Activated CD4-positive, alpha-beta T cell treated with anti-CD3 and anti-CD28 coated beads for 48 hours (primary cell): ENCODE data around the gene PDLIM4.

Experiments
- DNase-seq: peaks from one replicate; pipeline ENCODE4 v3.0.0-alpha.2; 2020

PDLIM4 gene

DNA sequence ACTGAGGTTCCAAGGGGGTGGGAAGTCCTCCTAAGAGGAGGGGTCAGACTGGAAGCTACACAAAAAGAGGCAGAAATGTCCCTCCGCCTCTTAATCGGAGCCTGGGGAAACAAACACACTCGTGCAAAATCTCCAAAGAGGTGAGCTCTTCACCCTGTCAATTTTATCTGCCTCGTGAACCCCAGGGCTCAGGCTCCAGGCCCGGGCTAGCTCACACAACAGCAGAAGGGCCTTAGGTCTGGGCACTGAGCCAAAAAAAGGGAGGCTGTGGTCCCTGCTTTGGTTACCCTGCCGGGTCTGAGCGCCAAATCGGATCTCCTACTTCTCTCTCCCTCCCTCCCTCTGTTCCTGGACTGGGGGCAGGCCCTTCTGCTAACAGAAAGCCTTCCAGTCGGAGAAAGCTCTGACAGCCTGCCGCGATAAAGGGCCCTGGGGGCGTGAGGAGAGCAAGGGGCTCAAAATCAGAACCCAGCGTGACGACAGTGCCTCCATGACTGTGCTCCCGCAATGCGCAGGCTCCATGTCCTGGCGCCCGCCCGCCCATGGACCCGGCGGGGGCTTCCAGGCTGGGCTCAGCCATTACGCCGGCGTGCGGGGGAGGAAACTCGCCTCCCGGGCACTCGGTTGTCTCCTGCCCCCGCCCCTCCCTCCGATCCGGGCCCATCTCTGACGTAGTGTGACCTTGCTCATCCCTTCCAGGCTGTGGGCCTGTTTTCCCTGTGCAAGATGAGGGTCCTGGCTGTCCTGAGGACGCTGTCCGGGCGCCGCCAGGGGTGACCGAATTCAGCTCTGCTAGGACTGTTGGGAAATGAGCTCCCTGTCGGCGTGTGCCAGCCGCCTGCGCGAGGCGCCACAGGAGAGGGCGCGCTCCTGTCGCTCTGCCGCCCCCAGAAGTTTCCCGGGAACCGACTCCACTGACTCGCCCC lies 35.8 kb downstream of the PDLIM4 start:
- DNase-seq: peak; percentile 86

DNA sequence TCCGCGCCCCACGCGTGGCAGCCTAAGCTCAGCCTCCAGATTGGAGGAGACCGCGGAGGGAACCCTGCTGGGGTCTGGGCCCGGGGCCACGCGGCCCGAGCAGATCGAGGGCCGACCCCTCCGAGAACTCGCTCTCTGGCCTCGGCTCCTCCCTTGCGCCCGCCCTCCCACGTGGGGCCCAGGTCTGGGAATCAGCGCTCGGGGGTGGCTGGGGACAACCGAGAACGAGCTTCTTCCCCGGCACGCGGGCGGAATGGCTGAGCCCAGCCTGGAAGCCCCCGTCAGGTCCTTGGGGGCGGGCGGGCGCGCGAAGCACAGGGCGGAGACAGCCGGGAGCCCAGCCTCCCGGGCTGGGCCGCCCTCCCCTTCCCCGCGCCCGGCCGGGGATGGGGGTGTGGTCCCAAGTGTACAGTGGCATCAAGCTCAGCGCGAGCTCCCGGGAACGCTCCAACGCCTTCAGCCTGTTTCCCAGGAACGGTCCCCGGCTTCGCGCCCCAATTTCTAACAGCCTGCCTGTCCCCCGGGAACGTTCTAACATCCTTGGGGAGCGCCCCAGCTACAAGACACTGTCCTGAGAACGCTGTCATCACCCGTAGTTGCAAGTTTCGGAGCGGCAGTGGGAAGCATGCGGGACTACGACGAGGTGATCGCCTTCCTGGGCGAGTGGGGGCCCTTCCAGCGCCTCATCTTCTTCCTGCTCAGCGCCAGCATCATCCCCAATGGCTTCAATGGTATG lies 36.7 kb downstream of the PDLIM4 start, which contains the start of gene SLC22A4:
TSS of gene SLC22A4 (plus strand) at position 403 of the 736 bp plus-strand sequence. CDS start at position 626, 223 bp downstream.
- DNase-seq: peak; percentile 91

DNA sequence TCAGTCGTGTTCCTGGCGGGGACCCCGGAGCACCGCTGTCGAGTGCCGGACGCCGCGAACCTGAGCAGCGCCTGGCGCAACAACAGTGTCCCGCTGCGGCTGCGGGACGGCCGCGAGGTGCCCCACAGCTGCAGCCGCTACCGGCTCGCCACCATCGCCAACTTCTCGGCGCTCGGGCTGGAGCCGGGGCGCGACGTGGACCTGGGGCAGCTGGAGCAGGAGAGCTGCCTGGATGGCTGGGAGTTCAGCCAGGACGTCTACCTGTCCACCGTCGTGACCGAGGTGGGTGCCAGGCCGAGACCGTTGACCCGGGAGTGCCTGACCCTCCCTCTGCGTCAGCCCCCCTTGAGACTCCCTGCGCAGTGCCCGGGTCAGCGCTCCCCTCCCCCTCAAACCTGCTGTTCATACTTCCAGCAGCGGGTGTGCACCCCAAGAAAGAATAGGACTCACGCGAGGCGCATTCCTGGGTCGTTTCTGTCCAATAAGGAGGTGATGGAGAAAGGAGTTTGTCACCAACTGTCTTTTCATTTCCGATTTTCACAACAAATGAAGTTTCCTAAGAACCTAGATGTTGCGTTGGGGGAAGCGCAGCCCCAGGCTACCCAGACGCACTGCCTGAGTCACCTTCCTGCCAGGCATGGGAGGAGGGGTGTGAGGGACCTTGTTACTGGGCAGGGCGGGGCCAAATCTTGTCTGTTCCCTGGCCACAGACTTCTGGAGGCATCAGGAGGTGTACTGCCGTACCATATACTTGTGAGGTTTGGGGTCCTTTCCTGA lies 37.4 kb downstream of the PDLIM4 start:
- DNase-seq: peak; percentile 87

DNA sequence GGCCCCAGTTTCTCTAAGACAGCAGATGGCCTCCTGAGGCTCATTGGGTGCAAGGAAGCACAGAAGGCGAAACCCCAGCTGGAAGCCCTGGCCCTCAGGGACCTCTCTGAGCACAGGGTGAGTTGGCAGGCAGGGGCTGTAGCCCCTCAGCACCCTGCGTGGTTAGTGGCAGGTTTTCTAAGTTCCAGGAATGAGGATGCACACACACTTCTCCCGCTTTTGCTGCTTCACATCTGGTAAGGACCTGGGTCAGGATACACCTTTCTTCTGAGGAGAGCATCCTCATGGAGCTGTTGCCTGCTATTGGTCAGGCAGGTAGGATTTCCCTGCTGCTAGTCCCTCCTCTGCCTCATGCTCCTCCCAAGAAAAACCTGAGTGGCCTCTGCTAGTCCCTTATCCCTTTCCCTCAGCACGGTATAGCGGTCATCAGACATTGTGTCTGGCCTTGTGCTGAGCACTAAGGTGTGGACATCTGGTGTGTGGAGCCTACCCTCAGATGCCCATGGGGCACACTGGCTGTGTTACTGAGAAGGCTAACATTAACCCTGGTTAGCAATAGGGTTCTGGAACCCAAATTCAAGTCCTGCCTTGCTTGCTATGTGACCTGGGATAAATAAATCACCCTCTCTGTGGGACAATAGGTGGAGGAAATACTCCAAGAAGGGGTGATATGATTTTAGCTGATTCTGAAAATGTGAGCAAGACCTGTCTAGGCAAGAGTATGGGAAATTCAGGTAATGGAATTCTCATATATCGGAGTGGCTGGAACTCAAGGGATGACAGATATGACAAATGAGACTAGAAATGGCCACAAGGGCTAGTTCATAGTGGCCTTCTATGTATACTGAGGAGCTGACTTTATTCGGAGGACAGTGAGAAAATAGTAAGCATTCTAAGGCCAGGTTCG lies 38.3 kb downstream of the PDLIM4 start:
- DNase-seq: no peak

- DNase-seq: no peak
Observed at GRCh38 chr5:132296412-132297016, 39.0 kb downstream of the PDLIM4 start.

- no peak for DNase-seq
Observed at GRCh38 chr5:132297211-132297940, 39.9 kb downstream of the PDLIM4 start.

- DNase-seq: no peak
Observed at GRCh38 chr5:132298298-132299212, 41.1 kb downstream of the PDLIM4 start.

DNA sequence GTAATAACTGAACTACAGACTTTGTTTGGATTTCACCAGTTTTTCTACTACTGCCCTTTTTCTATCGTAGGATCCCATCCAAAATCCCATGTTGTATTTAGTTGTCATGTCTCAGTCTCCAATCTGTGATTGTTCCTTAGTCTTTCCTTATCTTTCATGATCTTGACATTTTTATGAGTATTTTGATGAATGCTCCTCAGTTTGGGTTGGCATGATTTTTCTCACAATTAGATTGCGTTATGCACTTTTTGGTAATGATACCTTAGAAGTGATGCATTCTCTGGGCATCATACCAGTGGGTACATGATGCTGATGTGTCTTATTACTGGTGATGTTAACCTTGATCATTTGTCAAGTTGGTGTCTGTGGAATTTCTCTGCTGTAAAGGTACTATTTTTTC lies 42.4 kb downstream of the PDLIM4 start:
- no peak for DNase-seq

DNA sequence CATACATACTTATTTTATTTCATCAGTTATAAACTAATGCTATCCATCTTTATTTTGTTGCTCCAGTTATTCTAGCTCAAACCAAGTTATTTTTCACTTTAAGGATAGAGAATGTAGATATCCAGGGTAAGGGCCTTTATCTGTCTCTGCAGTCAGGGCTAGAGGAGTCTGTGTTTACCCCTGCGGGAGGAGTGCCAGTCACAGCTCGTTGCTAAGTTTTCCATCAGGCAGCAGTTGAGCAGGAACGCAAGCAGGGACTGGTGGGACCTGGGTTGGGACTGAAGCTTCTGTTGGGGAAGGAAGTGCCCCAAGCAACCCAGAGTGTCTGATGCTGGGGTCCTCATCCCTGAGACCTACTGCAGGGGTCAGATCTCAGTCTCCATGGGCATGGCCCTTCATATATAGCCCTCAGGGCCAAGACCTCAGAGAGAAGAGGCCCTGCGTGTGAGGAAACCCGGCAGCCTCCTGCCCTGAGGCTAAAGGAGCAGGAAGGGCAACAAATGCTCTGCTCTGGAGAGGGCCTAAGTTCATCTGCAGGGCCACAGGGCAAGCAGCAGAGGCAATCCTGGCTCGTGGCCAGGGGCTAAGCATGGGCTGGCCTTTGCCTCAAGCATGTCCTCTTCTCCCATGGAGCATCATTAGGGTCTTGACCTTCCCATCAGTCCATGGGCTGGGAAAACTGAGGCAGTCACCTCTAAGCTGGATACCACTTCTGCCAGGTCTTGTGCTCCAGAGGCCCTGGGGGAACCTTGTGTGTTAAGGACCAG lies 43.3 kb downstream of the PDLIM4 start:
- DNase-seq: no peak

DNA sequence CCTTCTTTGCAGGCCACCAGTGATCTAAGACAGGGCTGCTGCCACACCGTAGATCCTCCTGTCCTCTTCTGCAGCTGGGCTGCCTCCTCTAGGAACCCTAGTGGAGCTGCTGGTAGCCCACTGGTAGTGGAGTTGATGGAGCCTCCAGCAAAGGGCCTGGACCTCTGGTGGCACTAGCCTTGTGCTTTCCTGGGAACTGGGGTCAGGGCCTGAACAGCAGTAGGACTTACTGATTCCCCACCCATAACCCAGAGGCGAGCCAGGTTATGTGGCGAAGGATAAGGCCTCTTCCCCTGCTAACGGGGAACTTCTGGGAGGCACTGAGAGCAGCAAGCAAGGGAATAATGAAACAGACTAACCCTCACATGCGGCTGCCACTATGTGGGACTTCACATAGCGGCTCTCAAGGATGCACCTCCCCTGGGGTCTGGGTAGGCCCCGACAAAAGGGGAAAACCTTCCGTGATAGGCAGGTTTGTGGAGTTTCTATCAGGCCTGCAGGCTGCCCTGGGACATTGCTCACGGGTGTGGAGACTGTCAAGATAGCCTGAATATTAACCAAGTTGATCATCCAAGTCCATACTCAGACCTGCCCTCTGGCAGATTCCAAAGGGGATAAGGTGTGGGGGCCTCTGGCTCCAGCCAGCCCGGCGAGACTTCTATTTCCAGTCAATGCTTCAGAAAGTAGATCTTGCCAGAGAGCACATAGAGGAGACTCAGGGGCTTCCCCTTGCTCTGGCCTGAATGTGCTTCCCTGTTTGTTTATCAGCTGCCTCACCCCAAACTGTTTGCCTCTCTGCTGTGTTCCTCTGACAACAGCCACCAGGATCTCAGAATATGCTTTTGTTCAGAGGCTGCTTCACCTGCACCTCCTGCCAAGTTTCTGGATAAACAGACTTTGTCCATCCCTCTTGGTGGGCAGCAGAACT lies 44.1 kb downstream of the PDLIM4 start:
- no peak for DNase-seq

DNA sequence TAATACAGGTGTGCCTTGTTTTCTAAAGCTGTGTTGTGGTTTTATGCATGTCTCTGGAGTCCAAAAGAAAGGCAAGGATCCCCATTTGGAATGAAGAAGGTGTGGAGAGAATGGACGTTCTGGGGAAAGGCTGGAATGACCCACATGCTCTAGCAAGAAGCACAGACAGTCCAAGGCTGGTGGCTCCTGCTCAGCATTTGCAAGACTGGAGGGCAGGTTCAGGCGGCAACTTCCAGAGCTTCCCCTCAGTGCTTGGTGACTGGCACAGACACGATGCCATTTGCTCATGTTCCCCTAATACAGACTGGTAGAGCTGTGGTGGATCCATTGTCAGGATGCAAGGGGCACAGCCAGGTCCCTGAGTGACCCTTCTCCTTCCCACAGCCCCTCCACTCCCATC lies 44.9 kb downstream of the PDLIM4 start:
- no peak for DNase-seq

- DNase-seq: no peak
Observed at GRCh38 chr5:132303589-132303988, 46.1 kb downstream of the PDLIM4 start.

GRCh38 chr5:132305420-132305819 lies 47.9 kb downstream of the PDLIM4 start:
- no peak for DNase-seq

- DNase-seq: no peak
Observed at GRCh38 chr5:132308701-132309100, 51.2 kb downstream of the PDLIM4 start.

DNA sequence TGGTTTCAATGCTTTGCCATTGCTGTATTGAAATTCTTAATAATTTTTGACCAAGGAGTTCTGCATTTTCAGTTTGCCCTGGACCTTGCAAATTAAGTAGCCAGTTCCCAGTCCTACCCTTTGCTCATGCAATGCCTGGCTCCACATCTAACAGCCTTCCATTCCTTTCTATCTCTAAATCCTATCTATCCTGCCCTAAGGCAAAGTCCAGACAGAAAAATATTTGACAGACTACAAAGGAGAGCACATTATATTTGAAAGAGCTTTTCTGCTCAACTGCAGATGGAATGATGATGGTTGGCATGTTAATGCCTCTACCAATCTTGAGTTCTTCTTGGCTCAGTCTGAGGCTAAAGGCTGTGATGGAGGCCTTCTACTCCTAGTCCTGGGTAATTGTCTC lies 52.2 kb downstream of the PDLIM4 start:
- DNase-seq: no peak

DNA sequence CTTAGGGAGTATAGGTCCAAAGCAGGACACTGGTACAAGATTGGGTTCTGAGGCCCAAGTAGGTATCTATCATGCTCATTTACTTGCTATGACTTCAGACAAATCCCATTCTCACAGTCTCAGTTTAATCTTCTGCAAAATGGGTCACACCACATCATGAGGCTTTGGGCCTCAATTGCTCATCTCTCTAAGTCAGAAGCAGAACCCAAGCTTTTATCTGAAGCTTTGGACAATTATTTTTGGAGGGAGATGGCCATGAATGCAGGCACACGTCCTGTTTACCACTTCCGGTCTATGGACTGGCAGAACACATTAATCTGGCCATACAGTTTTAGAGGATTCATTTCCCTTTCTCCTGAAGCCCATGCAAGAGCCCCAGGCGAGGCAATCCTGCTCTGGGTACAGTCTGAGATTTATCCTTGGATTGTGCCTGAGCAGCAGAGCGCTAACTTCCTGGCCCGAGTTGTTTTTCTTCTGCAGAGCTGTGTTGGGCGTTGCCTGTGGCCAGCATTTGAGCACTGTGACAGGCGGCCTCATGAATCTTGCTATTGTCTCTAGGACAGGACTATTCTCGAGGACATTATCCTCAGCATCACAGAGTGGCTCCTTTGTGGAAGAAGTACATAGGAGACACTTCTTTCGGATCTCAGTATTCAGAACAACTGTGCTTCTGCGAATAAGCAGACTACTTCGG lies 52.8 kb downstream of the PDLIM4 start:
- DNase-seq: no peak

DNA sequence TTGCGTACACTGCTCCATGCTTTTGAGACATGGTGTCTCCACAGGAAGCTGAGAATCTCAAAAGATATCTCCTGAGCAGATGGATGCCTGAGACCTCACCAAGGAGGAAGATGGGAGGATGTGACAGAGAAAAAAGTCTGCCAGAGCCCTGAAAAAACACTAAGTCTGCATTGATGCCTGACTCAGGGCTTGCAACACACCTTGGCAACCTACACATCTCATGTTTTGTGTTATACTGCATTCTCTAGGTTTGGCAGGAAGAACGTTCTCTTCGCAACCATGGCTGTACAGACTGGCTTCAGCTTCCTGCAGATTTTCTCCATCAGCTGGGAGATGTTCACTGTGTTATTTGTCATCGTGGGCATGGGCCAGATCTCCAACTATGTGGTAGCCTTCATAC lies 55.9 kb downstream of the PDLIM4 start:
- DNase-seq: no peak
